Fibroblast of skin of left quadriceps (primary cell): ENCODE measurements around the gene LITAF.

Experiments
- DNase-seq, 2 experiments: peaks; one replicate each; pipeline ENCODE4 v3.0.0-alpha.2; 2013; ENCODE audit warnings: low read depth in 2 of 2

LITAF gene

DNA sequence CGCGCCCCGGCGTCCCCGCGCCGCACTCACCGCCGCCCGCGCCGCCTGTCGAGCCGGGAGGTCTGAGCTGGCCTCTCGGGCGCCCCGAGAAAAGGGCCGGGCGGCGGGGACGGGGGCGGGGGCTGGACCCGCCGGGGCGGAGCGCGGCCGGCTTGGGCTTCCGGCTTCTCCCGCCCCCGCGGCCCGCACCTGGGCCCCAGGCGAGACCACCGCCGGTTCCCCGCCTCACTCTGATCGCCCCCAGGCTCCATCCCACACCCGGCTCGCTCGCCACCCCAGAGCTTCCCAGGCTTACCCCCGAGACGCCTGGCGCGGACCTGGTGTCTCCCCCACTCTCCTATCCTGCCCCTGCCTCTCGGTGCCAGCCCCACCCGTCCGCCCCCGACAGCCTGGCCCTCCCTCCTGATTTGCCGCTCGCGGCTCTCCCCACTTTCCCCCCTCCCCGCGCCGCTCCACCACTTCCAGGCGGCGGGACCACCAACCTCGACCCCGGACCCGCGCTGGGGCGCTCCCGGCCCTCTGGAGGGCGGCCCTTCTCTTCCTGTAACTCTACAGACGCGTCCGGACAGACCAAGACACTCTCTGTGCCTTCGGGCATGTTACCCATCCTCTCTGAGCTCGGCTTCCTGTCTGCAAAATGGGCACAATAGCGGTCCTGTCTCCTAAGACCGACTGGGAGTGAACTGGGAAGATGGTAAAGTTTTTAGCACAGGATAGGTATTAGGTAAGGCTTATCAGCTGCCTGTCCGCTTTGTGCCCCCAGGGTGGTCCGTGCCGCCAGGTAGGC, at the start of gene LITAF:
Gene LITAF, minus strand, starts transcription at position 64 of the 787 bp plus-strand sequence. CDS start 30,189 bp downstream, outside the sequence.
- DNase-seq = peak in 1 of 2 experiments; percentile 15

DNA sequence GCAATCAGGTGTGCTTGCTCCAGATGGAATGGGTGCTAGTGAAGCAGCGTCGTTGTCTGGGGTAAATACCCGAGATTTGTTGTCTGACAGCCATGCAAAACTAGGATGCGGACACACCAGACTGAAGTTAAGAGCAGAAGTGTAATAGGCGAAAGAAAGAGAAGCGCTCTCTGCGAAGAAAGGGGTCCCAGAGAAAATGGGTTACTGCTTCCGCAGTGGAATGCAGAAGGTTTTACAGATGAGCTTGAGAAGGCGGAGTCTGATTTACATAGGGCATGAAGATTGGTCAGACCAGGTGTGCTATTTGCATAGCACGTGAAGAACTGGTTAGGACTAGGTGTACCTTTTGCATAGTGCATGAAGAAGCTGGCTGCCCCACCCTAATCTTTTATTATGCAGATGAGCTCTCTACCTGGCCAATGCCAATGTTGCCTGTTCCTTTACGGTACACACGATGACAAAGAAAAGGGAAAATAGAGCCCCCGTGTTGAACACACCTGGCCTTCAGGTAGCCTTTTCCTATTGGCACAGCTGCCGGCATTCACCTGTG, 49.5 kb upstream of the LITAF start:
- no peak for DNase-seq

- no peak for DNase-seq
These were observed 49.0 kb upstream of the LITAF start for GRCh38 chr16:11635679-11636171.

- DNase-seq = no peak
These were observed 48.5 kb upstream of the LITAF start for GRCh38 chr16:11635113-11635652.

GRCh38 chr16:11634312-11634711, 47.6 kb upstream of the LITAF start:
- no peak for DNase-seq

DNA sequence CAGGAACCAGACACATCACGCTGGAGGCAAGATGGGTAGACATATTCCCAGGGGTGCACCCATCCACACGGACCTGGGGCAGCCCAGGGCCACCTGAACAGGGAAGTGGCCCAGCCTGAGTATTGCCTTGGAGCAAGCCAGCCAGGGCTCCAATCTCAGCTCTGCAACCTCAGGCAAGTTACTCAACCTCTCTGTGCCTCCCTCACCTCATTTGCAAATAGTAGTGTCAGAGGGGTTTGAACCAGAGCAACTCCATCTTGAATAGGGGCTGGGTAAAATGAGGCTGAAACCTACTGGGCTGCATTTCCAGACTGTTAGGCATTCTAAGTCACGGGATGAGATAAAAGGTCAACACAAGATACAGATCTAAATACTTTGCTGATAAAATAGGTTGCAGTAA, 46.4 kb upstream of the LITAF start:
- no peak for DNase-seq

DNA sequence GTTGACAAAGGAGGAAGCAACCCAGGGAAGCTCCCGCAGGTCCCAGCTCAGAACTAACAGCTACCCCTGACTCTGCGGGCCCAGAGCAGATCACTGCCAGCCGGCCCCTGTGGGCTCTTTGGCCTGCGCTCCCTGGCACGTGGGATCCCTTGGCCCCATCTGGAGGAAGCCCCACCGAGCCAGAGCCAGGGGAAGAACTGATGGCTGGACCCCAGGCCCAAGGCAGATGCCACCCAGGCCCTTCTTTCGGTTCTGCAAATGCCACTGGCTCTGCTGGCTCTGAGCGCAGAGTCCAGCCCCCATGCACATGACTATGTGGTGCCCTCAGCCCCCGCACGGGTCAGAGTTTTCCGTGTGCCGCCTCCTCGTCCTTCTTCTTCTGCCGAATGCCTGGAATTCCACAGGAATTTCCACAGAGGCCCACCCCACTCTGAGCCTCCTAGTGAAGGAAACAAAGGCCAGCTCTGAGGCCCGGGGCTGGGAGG, 45.8 kb upstream of the LITAF start:
- peak; percentile 23 to 33 for DNase-seq

DNA sequence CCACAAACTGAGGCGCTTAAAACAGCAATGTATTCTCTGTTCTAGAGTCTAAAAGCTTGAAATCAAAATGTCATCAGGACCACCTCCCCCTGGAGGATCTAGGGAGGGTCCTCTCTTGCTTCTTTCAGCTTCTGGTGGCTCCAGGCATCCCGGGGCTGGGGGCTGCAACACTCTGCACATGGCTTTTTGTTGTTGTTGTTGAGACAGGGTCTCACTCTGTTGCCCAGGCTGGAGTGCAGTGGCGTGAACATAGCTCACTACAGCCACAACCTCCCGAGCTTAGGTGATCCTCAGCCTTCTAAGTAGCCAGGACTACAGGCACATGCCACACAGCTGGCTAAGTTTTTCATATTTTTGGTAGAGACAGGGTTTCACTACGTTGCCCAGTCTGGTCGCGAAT, 44.5 kb upstream of the LITAF start:
- DNase-seq = no peak

DNA sequence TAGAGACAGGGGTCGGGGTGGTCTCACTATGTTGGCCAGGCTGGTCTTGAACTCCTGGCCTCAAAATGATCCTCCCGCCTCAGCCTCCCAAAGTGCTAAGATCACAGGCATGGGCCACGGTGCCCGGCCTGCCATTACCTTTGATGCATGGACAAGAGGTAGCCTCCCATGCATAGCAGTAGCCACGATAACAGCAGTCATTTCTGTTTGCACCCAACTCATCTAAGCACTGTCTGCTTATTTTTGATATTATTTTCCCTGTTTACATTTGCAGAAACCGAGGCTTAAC, 44.0 kb upstream of the LITAF start:
- no peak for DNase-seq

- DNase-seq = no peak
These were observed 43.5 kb upstream of the LITAF start for GRCh38 chr16:11630046-11630767.

DNA sequence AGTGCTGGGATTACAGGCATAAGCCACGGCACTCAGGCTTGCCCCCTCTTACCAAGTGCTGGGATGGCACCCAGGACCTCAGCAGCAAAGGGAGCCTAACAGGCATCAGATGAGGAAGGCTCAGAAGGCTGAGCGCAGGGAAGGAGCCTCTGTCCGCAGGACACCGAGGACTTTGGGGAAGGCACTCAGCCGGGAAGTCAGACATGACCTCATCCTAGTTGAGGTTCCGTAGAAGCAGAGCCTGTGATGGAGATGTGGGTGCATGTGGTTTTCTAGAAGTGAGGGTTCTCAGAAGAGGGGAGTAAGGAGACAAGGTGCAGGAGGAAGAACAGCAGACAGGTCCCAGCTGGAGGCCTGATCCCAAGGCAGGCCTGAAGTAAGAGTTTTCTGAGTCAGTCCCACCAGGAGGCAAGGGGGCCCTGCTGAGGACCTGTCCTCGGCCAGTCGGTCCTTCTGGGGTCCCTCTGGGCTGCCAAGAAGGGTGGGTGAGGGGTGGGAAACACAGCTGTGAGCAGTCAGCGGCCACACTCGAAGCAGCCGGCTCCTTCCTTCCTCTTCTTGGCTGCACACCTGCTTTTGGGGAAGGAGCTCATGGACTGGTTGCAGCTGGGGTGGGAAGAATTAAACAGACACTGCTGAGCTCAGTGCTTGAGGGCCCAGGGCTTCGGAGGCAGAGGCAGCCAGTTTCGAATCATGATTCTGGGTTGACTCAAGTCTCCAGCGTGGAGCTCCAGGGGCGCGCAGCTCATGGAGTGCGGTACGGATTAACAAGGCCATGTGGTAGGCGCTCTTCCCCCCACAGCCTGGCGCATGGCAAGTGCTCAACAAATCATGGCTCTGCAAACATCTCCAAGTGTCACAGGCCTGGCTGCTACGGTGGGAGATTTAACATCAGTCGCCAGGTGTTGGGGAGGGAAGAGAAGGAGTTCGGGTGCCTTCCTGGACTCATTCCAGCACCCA, 42.6 kb upstream of the LITAF start:
- DNase-seq = no peak

DNA sequence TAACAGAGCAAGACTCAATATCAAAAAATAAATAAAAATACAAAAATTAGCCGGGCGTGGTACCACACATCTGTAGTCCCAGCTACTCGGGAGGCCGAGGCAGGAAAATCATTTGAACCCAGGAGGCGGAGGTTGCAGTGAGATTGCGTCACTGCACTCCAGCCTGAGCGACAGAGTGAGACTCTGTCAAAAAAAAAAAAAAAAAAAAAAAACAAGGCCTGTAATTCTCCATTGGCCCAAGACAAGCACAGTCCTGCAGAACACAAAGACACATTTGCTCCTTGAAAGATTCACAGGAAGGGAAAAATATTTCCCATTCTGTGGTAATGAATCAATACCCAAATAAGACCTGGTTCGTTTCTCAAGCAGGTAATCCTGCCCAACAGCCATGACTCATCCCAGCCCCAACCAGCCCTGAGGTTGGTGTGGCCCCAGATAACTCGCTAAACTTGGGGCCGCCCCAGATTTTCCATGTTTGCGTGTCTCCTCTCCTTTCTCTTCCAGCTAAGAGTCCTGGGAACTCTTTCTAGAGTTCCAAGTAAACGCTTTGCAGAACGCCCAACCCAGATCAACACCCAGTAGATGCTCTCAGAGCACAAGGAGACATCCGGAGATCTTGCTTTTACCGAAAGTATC, 41.2 kb upstream of the LITAF start:
- DNase-seq = peak in 1 of 2 experiments; percentile 15

GRCh38 chr16:11627292-11627663, 40.6 kb upstream of the LITAF start:
- no peak for DNase-seq

DNA sequence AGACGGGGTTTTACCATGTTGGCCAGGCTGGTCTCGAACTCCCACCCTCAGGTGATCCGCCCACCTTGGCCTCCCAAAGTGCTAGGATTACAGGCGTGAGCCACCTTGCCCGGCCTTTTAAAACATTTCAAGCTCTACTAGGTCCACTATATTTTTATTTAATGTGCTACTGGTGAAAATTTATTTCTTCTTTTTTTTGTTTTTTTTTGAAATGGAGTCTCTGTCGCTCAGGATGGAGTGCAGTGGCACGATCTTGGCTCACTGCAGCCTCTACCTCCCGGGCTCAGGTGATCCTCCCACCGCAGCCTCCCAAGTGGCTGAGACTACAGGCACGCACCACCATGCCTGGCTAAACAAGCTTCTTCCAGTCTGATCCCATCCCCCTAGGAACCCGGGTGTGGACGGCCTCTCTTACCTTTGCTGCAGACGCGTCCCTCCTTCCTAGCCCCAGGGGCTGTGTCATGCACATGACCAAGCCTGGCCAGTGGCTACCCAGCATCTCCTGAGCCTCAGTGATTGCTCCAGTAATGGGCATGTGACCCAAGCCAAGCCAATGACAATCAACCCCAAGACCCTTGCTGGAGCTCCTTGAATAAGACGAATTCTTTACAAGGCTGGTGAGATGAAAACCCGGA, 40.1 kb upstream of the LITAF start:
- no peak for DNase-seq

DNA sequence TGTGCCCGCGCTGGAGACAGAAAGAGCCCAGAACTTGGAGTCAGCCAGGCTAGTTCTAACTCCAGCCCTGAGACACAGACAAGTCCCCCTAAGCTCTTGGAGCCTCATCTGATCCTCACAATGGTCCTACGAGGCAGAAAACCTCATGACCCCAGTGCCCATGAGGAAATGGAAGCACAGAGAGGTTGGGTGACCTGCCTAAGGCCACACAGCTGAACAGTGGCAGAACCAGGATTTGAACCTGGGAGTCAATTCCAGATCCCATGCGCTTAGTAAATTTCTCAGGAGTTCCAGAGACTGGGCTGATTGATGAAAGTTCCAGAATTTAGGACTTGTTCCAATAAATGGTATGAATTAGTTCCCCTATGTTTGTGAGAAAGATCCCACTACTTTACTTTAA, 39.0 kb upstream of the LITAF start:
- DNase-seq = no peak

GRCh38 chr16:11624636-11625607, 38.2 kb upstream of the LITAF start:
- DNase-seq = no peak

DNA sequence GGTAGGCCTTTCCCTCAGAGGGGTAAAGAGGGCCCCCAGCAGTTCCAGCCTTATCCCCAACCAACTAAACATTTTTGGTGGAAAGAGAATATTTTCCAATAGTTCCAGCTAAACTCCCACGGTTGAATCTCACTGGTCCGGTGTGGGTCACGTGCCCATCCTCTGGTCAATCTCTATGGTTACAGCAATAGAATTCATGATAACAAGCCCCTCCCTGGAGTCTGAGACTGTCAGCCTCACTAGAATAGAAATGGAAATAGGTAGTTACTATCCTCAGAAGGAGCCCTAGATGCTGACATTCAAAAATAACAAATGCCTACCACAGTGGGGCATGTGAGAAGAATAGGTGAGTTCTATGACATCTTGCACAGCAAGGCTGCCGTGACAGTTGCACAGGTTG, 37.5 kb upstream of the LITAF start:
- no peak for DNase-seq

- DNase-seq = no peak
These were observed 35.4 kb upstream of the LITAF start for GRCh38 chr16:11621920-11622651.

GRCh38 chr16:11621539-11621919, 34.8 kb upstream of the LITAF start:
- DNase-seq = no peak
